HepG2 (cell line): ENCODE data around the gene TAF1D. TPM values are rescaled to one million over a fixed set of nuclear protein-coding genes. Genes with fewer than 3 reads are reported as not detected.
A peak's percentile ranks its signal among the peaks of the same experiment; 100 is the strongest.

Experiments used
- ADNP ChIP-seq: sonication (generic); formaldehyde crosslinking; IDR thresholded peaks from 2 replicates; pipeline ENCODE4 v1.4.0; 2020; ENCODE audit warnings: missing genetic modification reagents
- ASH2L ChIP-seq: fragments of 300-600, 200-600 bp; sonication (generic); IDR thresholded peaks from 2 replicates; pipeline ENCODE4 v1.7.0; 2017; ENCODE audit warnings: low read depth, mild to moderate bottlenecking, moderate library complexity, mixed read lengths, low read length; ENCODE audit not compliant: insufficient read length
- FOXC1 ChIP-seq: sonication (generic); formaldehyde crosslinking; IDR thresholded peaks from 2 replicates; pipeline ENCODE4 v1.8.0; 2022; ENCODE audit warnings: mild to moderate bottlenecking, missing genetic modification reagents, borderline replicate concordance
- FOXK2 ChIP-seq: fragments of 450-650 bp; IDR thresholded peaks from 2 replicates; pipeline ENCODE4 v1.6.1; 2016
- ISL2 ChIP-seq: sonication (generic); formaldehyde crosslinking; IDR thresholded peaks from 2 replicates; pipeline ENCODE4 v1.5.0; 2020; ENCODE audit warnings: missing genetic modification reagents
- ZNF30 ChIP-seq: sonication (generic); formaldehyde crosslinking; IDR thresholded peaks from 2 replicates; pipeline ENCODE4 v1.5.0; 2020; ENCODE audit warnings: mild to moderate bottlenecking, missing genetic modification reagents
- ZNF678 ChIP-seq: sonication (generic); formaldehyde crosslinking; IDR thresholded peaks from 2 replicates; pipeline ENCODE4 v1.4.0; 2020; ENCODE audit warnings: mild to moderate bottlenecking, missing genetic modification reagents
- polyA plus RNA-seq, 8 experiments: library from polyadenylated mRNA; depleted of rRNA in 3 of 8; stranded (reverse) in 7 of 8; unstranded in 1 of 8; fragments of >200 nt; fragmentation: Illumina TruSeq in 4 of 8; extraction: Trizol in 4 of 8; gene quantifications; 2 replicates each; pipeline versions ENCODE4 v1.2.1 to v1.2.3, GENCODE V29; 2011 to 2016; ENCODE audit warnings: low read depth in 4 of 8, missing spikeins in 1 of 8, mixed read lengths in 1 of 8; ENCODE audit not compliant: insufficient read depth in 1 of 8
- total RNA-seq, 5 experiments: library from RNA; depleted of rRNA; stranded (reverse); fragments of >200 nt; fragmentation: Illumina TruSeq; extraction: Trizol; gene quantifications; 2 replicates each; pipeline ENCODE4 v1.2.3, GENCODE V29; 2016; ENCODE audit warnings: low read depth in 1 of 5
- TF ChIP-seq, protein P1 (sequence below): sonication (generic); formaldehyde crosslinking; IDR thresholded peaks from 2 replicates; pipeline ENCODE4 v1.4.0; 2020; ENCODE audit warnings: mild to moderate bottlenecking, missing genetic modification reagents
- TF ChIP-seq, protein P2 (sequence below): sonication (generic); formaldehyde crosslinking; IDR thresholded peaks from 2 replicates; pipeline ENCODE4 v1.4.0; 2020; ENCODE audit warnings: missing genetic modification reagents
- TF ChIP-seq, protein P3 (sequence below): IDR thresholded peaks from 2 replicates; pipeline ENCODE4 v1.6.1; 2016; ENCODE audit warnings: missing genetic modification reagents, missing compliant biosample characterization
- TF ChIP-seq, protein P4 (sequence below): sonication (generic); formaldehyde crosslinking; IDR thresholded peaks from 2 replicates; pipeline ENCODE4 v1.5.0; 2020; ENCODE audit warnings: missing genetic modification reagents, mild to moderate bottlenecking, borderline replicate concordance
- TF ChIP-seq, protein P5 (sequence below), 2 experiments: sonication (generic) in 1 of 2; formaldehyde crosslinking in 1 of 2; IDR thresholded peaks; 2 replicates each; pipeline versions ENCODE4 v1.6.1 to v1.9.0; 2014 to 2022; ENCODE audit warnings: antibody characterized with exemption in 1 of 2, borderline replicate concordance in 1 of 2, inconsistent platforms in 1 of 2, low read depth in 1 of 2, missing genetic modification reagents in 1 of 2
- TF ChIP-seq, protein P6 (sequence below): sonication (generic); formaldehyde crosslinking; IDR thresholded peaks from 2 replicates; pipeline ENCODE4 v1.9.0; 2022; ENCODE audit warnings: missing genetic modification reagents, mild to moderate bottlenecking, borderline replicate concordance

TAF1D gene
- total and polyA plus RNA-seq, 2 of the 13 experiments (the other 11 are each of a cell fraction or from before 2014, with no cell fraction given) = 132 to 207 TPM

DNA sequence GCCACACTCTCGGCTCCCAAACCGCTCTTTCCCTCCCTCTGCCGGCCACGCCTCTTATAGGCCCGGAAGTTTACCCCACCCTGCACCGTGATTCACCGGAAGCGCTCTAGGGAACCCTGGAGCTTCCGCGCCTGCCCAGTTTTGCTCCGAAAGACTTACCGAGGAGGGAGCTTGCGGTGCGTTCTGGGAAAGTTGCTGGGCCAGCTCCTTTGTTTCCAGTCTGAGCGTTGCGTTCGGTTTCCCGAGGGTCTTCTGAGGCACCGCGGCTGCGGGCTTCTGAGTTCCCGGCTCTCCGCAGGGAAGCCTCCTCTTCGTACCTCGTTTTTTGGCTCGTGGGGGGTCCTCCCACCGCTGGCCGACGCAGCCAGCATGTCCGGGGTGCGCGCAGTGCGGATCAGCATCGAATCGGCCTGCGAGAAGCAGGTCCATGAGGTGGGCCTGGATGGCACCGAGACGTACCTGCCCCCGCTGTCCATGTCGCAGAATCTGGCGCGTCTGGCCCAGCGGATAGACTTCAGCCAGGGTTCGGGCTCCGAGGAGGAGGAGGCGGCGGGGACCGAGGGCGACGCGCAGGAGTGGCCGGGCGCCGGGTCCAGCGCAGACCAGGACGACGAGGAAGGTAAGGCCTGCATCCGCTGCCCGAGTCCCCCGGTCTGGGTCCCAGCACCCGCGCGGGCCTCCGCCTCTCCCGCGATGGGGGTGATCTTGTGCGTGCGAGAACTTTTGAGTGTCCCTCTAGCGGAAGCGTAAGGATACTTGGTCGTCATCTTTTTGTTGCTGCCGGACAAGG, 43.0 kb upstream of the TAF1D start, which contains the start of gene MED17 (continued):
- TF ChIP-seq, protein P1, sequence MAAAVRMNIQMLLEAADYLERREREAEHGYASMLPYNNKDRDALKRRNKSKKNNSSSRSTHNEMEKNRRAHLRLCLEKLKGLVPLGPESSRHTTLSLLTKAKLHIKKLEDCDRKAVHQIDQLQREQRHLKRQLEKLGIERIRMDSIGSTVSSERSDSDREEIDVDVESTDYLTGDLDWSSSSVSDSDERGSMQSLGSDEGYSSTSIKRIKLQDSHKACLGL (CRISPR knock-in tag) = peak; percentile 89
- TF ChIP-seq, protein P2, sequence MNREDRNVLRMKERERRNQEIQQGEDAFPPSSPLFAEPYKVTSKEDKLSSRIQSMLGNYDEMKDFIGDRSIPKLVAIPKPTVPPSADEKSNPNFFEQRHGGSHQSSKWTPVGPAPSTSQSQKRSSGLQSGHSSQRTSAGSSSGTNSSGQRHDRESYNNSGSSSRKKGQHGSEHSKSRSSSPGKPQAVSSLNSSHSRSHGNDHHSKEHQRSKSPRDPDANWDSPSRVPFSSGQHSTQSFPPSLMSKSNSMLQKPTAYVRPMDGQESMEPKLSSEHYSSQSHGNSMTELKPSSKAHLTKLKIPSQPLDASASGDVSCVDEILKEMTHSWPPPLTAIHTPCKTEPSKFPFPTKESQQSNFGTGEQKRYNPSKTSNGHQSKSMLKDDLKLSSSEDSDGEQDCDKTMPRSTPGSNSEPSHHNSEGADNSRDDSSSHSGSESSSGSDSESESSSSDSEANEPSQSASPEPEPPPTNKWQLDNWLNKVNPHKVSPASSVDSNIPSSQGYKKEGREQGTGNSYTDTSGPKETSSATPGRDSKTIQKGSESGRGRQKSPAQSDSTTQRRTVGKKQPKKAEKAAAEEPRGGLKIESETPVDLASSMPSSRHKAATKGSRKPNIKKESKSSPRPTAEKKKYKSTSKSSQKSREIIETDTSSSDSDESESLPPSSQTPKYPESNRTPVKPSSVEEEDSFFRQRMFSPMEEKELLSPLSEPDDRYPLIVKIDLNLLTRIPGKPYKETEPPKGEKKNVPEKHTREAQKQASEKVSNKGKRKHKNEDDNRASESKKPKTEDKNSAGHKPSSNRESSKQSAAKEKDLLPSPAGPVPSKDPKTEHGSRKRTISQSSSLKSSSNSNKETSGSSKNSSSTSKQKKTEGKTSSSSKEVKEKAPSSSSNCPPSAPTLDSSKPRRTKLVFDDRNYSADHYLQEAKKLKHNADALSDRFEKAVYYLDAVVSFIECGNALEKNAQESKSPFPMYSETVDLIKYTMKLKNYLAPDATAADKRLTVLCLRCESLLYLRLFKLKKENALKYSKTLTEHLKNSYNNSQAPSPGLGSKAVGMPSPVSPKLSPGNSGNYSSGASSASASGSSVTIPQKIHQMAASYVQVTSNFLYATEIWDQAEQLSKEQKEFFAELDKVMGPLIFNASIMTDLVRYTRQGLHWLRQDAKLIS (CRISPR knock-in tag) = no peak
- peak; percentile 75 for TF ChIP-seq ISL2 (CRISPR knock-in tag)
- TF ChIP-seq, protein P3, sequence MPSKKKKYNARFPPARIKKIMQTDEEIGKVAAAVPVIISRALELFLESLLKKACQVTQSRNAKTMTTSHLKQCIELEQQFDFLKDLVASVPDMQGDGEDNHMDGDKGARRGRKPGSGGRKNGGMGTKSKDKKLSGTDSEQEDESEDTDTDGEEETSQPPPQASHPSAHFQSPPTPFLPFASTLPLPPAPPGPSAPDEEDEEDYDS (CRISPR knock-in tag) = peak; percentile 95
- TF ChIP-seq, protein P4, sequence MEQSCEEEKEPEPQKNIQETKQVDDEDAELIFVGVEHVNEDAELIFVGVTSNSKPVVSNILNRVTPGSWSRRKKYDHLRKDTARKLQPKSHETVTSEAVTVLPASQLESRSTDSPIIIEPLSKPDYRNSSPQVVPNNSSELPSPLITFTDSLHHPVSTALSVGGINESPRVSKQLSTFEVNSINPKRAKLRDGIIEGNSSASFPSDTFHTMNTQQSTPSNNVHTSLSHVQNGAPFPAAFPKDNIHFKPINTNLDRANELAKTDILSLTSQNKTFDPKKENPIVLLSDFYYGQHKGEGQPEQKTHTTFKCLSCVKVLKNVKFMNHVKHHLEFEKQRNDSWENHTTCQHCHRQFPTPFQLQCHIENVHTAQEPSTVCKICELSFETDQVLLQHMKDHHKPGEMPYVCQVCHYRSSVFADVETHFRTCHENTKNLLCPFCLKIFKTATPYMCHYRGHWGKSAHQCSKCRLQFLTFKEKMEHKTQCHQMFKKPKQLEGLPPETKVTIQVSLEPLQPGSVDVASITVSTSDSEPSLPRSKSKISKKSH = peak; percentile 66; the same call in 1 of the 2 replicates
- TF ChIP-seq FOXC1 (CRISPR knock-in tag) = peak; percentile 62; the same call in 1 of the 2 replicates
- TF ChIP-seq ZNF678 = no peak
- peak; percentile 88 for TF ChIP-seq ASH2L
- peak; percentile 41; the same call in 1 of the 2 replicates for TF ChIP-seq FOXK2
- TF ChIP-seq, protein P5, sequence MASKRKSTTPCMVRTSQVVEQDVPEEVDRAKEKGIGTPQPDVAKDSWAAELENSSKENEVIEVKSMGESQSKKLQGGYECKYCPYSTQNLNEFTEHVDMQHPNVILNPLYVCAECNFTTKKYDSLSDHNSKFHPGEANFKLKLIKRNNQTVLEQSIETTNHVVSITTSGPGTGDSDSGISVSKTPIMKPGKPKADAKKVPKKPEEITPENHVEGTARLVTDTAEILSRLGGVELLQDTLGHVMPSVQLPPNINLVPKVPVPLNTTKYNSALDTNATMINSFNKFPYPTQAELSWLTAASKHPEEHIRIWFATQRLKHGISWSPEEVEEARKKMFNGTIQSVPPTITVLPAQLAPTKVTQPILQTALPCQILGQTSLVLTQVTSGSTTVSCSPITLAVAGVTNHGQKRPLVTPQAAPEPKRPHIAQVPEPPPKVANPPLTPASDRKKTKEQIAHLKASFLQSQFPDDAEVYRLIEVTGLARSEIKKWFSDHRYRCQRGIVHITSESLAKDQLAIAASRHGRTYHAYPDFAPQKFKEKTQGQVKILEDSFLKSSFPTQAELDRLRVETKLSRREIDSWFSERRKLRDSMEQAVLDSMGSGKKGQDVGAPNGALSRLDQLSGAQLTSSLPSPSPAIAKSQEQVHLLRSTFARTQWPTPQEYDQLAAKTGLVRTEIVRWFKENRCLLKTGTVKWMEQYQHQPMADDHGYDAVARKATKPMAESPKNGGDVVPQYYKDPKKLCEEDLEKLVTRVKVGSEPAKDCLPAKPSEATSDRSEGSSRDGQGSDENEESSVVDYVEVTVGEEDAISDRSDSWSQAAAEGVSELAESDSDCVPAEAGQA (IDR thresholded peaks at IDR 0.05; ENCODE audit: low read depth) = peak; percentile 54; the same call in 1 of the 2 replicates
- TF ChIP-seq, protein P5 (CRISPR knock-in tag; IDR thresholded peaks at IDR 0.05; ENCODE audit: borderline replicate concordance) = no peak
- no peak for TF ChIP-seq ADNP (CRISPR knock-in tag)
- TF ChIP-seq ZNF30 (CRISPR knock-in tag) = no peak
- TF ChIP-seq, protein P6, sequence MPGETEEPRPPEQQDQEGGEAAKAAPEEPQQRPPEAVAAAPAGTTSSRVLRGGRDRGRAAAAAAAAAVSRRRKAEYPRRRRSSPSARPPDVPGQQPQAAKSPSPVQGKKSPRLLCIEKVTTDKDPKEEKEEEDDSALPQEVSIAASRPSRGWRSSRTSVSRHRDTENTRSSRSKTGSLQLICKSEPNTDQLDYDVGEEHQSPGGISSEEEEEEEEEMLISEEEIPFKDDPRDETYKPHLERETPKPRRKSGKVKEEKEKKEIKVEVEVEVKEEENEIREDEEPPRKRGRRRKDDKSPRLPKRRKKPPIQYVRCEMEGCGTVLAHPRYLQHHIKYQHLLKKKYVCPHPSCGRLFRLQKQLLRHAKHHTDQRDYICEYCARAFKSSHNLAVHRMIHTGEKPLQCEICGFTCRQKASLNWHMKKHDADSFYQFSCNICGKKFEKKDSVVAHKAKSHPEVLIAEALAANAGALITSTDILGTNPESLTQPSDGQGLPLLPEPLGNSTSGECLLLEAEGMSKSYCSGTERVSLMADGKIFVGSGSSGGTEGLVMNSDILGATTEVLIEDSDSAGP (CRISPR knock-in tag) = peak; percentile 91; the same call in 1 of the 2 replicates
